GM12878 (cell line): ENCODE data around the gene ABCA13. TPM values are rescaled to one million over a fixed set of nuclear protein-coding genes. Genes with fewer than 3 reads are reported as not detected.
"Not testable (repeated sequence)": the region's sequence is repeated elsewhere in the genome, so short reads cannot be mapped to it uniquely, and the experiment has no call there.

ENCODE experiments used
- ATAC-seq: fragments of 200-7000 bp; cut with Tn5 transposase; 3 replicates; pipeline ENCODE4 v1.9.1; 2020; ENCODE audit warnings: mild to moderate bottlenecking, moderate library complexity
- BruUV-seq: library from RNA; stranded (reverse); fragments of 400-500 nt; replicated peaks from 2 replicates; lab custom pipeline; 2021; lab: Mats Ljungman, UMichigan
- CTCF ChIA-PET: fragments of 300-600 bp; sonication (Branson Sonifier 250); formaldehyde crosslinking; extraction: SDS; loops from one replicate; lab custom pipeline; 2021; ENCODE audit warnings: inconsistent platforms; lab: Yijun Ruan, JAX
- POLR2A ChIA-PET: fragments of 350-600 bp; formaldehyde crosslinking; extraction: SDS; loops from one replicate; lab custom pipeline; 2021; ENCODE audit warnings: inconsistent platforms; lab: Charles Lee
- RAD21 ChIA-PET: fragments of 300-600 bp; sonication (Branson Sonifier 250); formaldehyde crosslinking; loops from one replicate; lab custom pipeline; 2023; ENCODE audit warnings: antibody characterized with exemption; ENCODE audit not compliant: unreplicated experiment; lab: Charles Lee
- SMC1A ChIA-PET: fragments of 300-600 bp; sonication (Branson Sonifier 250); formaldehyde crosslinking; loops from one replicate; lab custom pipeline; 2023; ENCODE audit not compliant: unreplicated experiment, uncharacterized antibody; lab: Charles Lee
- DNase-seq: peaks from one replicate; pipeline ENCODE4 v3.0.0-alpha.2; 2011; ENCODE audit warnings: low read depth, low spot score
- FAIRE-seq: peaks from 3 replicates; lab custom pipeline; 2011; peaks lifted over from hg19 to GRCh38; lab: Jason Lieb, UNC
- H2AFZ ChIP-seq: 2 replicates; pipeline ENCODE4 v1.6.0; 2011; ENCODE audit warnings: low read depth, low read length, control low read depth; ENCODE audit not compliant: control insufficient read depth
- H3K27ac ChIP-seq: 2 replicates; pipeline ENCODE4 v1.5.1; 2011; ENCODE audit warnings: control low read depth; ENCODE audit not compliant: control insufficient read depth, insufficient read depth
- H3K27me3 ChIP-seq, 2 experiments: replicated peaks in 1 of 2; 2 replicates each; pipeline versions ENCODE4 v1.6.0 to v1.6.1; 2011; ENCODE audit warnings: low read length in 1 of 2; ENCODE audit not compliant: control insufficient read depth in 2 of 2, insufficient read depth in 2 of 2
- H3K36me3 ChIP-seq, 2 experiments: 2 replicates each; pipeline ENCODE4 v1.5.1; 2011; ENCODE audit warnings: low read length in 1 of 2; ENCODE audit not compliant: control insufficient read depth in 2 of 2, insufficient read depth in 2 of 2
- H3K4me1 ChIP-seq: 2 replicates; pipeline ENCODE4 v1.6.1; 2011; ENCODE audit warnings: mild to moderate bottlenecking, low read length, moderate library complexity, mixed read lengths; ENCODE audit not compliant: control insufficient read depth, insufficient read depth
- H3K4me2 ChIP-seq: 2 replicates; pipeline ENCODE4 v1.6.0; 2011; ENCODE audit warnings: control low read depth; ENCODE audit not compliant: control insufficient read depth, insufficient read depth
- H3K4me3 ChIP-seq: fragments of 200-600 bp; sonication (generic); 2 replicates; pipeline ENCODE4 v1.5.1; 2016
- H3K79me2 ChIP-seq: 2 replicates; pipeline ENCODE4 v1.6.0; 2011; ENCODE audit warnings: low read length; ENCODE audit not compliant: control insufficient read depth, insufficient read depth
- H3K9ac ChIP-seq: 2 replicates; pipeline ENCODE4 v1.8.0; 2011; ENCODE audit warnings: low read length, control low read depth, mixed read lengths; ENCODE audit not compliant: control insufficient read depth, insufficient read depth
- H3K9me3 ChIP-seq: replicated peaks from 3 replicates; pipeline ENCODE4 v1.5.1; 2011; ENCODE audit warnings: mild to moderate bottlenecking, low read length; ENCODE audit not compliant: control insufficient read depth, insufficient read depth
- H4K20me1 ChIP-seq: 2 replicates; pipeline ENCODE4 v1.6.0; 2011; ENCODE audit not compliant: control insufficient read depth, insufficient read depth
- IRF4 ChIP-seq: IDR thresholded peaks from 2 replicates; pipeline ENCODE4 v1.6.1; 2011; ENCODE audit warnings: low read depth, low read length
- JUNB ChIP-seq: IDR thresholded peaks from 2 replicates; pipeline ENCODE4 v1.6.1; 2016; ENCODE audit warnings: antibody characterized with exemption, mild to moderate bottlenecking
- WRNIP1 ChIP-seq: IDR thresholded peaks from 2 replicates; pipeline ENCODE4 v1.6.1; 2011; ENCODE audit warnings: low read depth, low read length, improper control_type of control experiment, borderline replicate concordance
- WGBS: methylation state at CpG from one replicate; pipeline ENCODE4 v1.1.6; 2016; ENCODE audit warnings: low lambda C conversion rate; ENCODE audit not compliant: insufficient replicate concordance, insufficient coverage; ENCODE audit errors: missing lambda C conversion rate; 5-methylcytosine and 5-hydroxymethylcytosine counted together
- in situ Hi-C: fragments of 300-500 bp; cut with MboI; formaldehyde crosslinking; loops from 9 replicates; pipeline ENCODE4 v1.14.3; 2018; ENCODE audit warnings: mixed read lengths
- intact Hi-C: fragments of 100-400 bp; cut with micrococcal nuclease; formaldehyde crosslinking; loops from one replicate; pipeline ENCODE4 v1.14.2; 2022; ENCODE audit not compliant: unreplicated experiment
- polyA plus RNA-seq, 11 experiments: library from polyadenylated mRNA; depleted of rRNA in 4 of 11; unstranded in 6 of 11; stranded (reverse) in 5 of 11; fragments of >200 nt; fragmentation: Nextera tagmentation in 4 of 11; fragmentation: Illumina TruSeq in 1 of 11; extraction: Ambion mirVana in 4 of 11; extraction: Trizol in 1 of 11; gene quantifications; 1 replicate in 1 of 11; 2 replicates in 10 of 11; pipeline versions ENCODE4 v1.2.1 to v1.2.3, GENCODE V29; 2011 to 2016; ENCODE audit warnings: inconsistent platforms in 2 of 11, missing spikeins in 2 of 11, low read depth in 1 of 11
- total RNA-seq, 4 experiments: library from RNA; depleted of rRNA in 3 of 4; stranded (reverse); fragments of >200 nt in 3 of 4; fragmentation: Illumina TruSeq in 1 of 4; extraction: Trizol in 1 of 4; gene quantifications; 2 replicates each; pipeline versions ENCODE4 v1.2.1 to v1.2.3, GENCODE V29; 2013 to 2021

Gene ABCA13
- total and polyA plus RNA-seq, 10 of the 15 experiments (the other 5 are each of a cell fraction or from before 2014, with no cell fraction given): under 0.01 to 0.98 (median 0.04) TPM; not detected in 2

GRCh38 chr7:48192996-48193395 lies 21.7 kb downstream of the ABCA13 start:
- Histone ChIP-seq H3K9ac (no peak overlapping the region), H3K4me2 (no peak overlapping the region), H3K27ac (no peak overlapping the region), H3K9me3 (no peaks in the 10 kb centered on the region), H3K79me2 (no peaks in the 10 kb centered on the region), H4K20me1 (no peaks in the 10 kb centered on the region), H3K36me3 (no peaks in the 10 kb centered on the region), H3K4me1 (no peaks in the 10 kb centered on the region), H2AFZ (no peak overlapping the region), H3K27me3 (no peaks in the 10 kb centered on the region), H3K4me3 (no peak overlapping the region)
- in situ Hi-C loops: no loop called here
- FAIRE-seq (no peak), ATAC-seq (no peak), DNase-seq (no peak)
- ChIA-PET POLR2A (no interaction called here), CTCF (no interaction called here), RAD21 (no interaction called here), SMC1A (no interaction called here)
- no TSS peak for BruUV-seq
- 0% methylated on average over 1 of the region's 1 CpG for WGBS
- intact Hi-C loops: no loop called here
- TF ChIP-seq JUNB (peak; percentile 64), WRNIP1 (no peak)

GRCh38 chr7:48193421-48193820 lies 22.2 kb downstream of the ABCA13 start:
- Histone ChIP-seq H3K9me3 (no peaks in the 10 kb centered on the region), H3K27me3 (no peaks in the 10 kb centered on the region), H3K4me1 (no peaks in the 10 kb centered on the region)
- POLR2A ChIA-PET: no interaction called here
- BruUV-seq: no TSS peak
- in situ Hi-C loops: no loop called here
- no peak for ATAC-seq
- no peak for TF ChIP-seq IRF4
- TF ChIP-seq, all 136 proteins: peak for 0
- Histone ChIP-seq H3K36me3 (no peaks in the 10 kb centered on the region), H2AFZ (no peak overlapping the region), H3K27ac (no peak overlapping the region), H3K9ac (no peak overlapping the region), H4K20me1 (no peaks in the 10 kb centered on the region), H3K4me2 (no peak overlapping the region), H3K4me3 (no peak overlapping the region), H3K79me2 (no peaks in the 10 kb centered on the region)
- CTCF ChIA-PET: no interaction called here
- WGBS: 0% methylated on average over 1 of the region's 1 CpG
- FAIRE-seq (no peak), DNase-seq (no peak)
- RAD21 ChIA-PET: no interaction called here
- intact Hi-C loops: no loop called here
- SMC1A ChIA-PET: no interaction called here

- POLR2A ChIA-PET, H3K9ac ChIP-seq, H3K79me2 ChIP-seq, FAIRE-seq, H2AFZ ChIP-seq, CTCF ChIA-PET, H3K27ac ChIP-seq, ATAC-seq, H3K4me1 ChIP-seq, H3K27me3 ChIP-seq, in situ Hi-C loops, DNase-seq, H3K4me2 ChIP-seq, H4K20me1 ChIP-seq, intact Hi-C loops, H3K4me3 ChIP-seq, H3K36me3 ChIP-seq, SMC1A ChIA-PET, RAD21 ChIA-PET, H3K9me3 ChIP-seq, BruUV-seq: not testable (repeated sequence)
- 44% methylated on average over 19 of the region's 19 CpGs for WGBS
Measured at GRCh38 chr7:48200946-48201589, 29.8 kb downstream of the ABCA13 start.

GRCh38 chr7:48202916-48203315 lies 31.7 kb downstream of the ABCA13 start:
- not testable (repeated sequence) for BruUV-seq

More at GRCh38 chr7:48202916-48203315, 31.7 kb downstream of the ABCA13 start:
- H2AFZ ChIP-seq, RAD21 ChIA-PET, POLR2A ChIA-PET, DNase-seq, H3K36me3 ChIP-seq, H3K9me3 ChIP-seq, H3K4me3 ChIP-seq, intact Hi-C loops, H3K4me1 ChIP-seq, H3K9ac ChIP-seq, CTCF ChIA-PET, in situ Hi-C loops, H3K79me2 ChIP-seq, H3K27ac ChIP-seq, FAIRE-seq, H3K27me3 ChIP-seq, ATAC-seq, H4K20me1 ChIP-seq, H3K4me2 ChIP-seq: not testable (repeated sequence)
- SMC1A ChIA-PET: interaction anchor here (0.7 kb wide), 1 partner anchor 20 kb away, joined by 4 read pairs; no protein-coding TSS in a partner anchor
- WGBS: 94% methylated on average over 24 of the region's 41 CpGs
